ENCODE measurements around the gene MYO1D. TPM values are rescaled to one million over a fixed set of nuclear protein-coding genes. Genes with fewer than 3 reads are reported as not detected.

Gene MYO1D
- total RNA-seq, 1 experiment from 2014 or later = 35.7 TPM

DNA sequence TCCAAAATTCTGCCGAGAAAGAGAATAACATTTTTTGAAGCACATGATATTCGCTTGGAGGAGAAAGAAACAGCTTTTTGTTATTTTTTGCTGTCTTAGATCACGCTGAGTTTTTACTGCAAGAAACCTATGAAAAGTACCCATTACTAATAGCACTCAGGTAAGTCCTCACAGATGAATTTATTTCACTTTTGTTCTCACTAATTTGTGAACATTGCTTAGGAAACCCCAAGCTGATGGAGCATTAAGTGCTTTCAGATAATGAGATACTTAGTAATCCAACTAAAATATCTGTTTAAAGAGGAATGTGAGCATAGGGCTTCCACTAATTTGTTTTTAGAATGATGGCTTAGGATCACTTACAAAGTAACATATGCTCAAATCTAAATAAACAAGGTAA lies 45.7 kb downstream of the MYO1D start:
- no peaks in the 10 kb centered on the region for H3K79me2 ChIP-seq (ENCODE audit: insufficient read depth, low read length)
- TF ChIP-seq EGR1 (IDR thresholded peaks at IDR 0.05; ENCODE audit: low read depth) (no peak), SIN3A (IDR thresholded peaks at IDR 0.05; ENCODE audit: low read depth) (no peak), POLR2AphosphoS5 (IDR thresholded peaks at IDR 0.05; ENCODE audit: low read depth, low read length) (no peak), EZH2phosphoT487 (IDR thresholded peaks at IDR 0.05; ENCODE audit: borderline replicate concordance) (no peak)
- no peaks in the 10 kb centered on the region for H3K4me1 ChIP-seq (ENCODE audit: control insufficient read depth in 1 of 2, insufficient read depth in 2 of 2, low read length in 2 of 2)
- H3K27ac ChIP-seq (ENCODE audit: low read depth, low read length) = no peak overlapping the region
- no peaks in the 10 kb centered on the region for H3K9me3 ChIP-seq (ENCODE audit: control insufficient read depth in 1 of 2, insufficient read depth in 1 of 2, low read depth in 1 of 2, low read length in 2 of 2)
- no peaks in the 10 kb centered on the region; the same call in 1 of the 2 replicates for H4K20me1 ChIP-seq (ENCODE audit: insufficient read depth)
- POLR2A ChIA-PET = no interaction called here
- DNase-seq (ENCODE audit: low read depth, low spot score) (no peak), ATAC-seq (no peak)
- RAD21 ChIA-PET (ENCODE audit: low non-redundant PET in 1 of 2, low total read pairs in 2 of 2, uncharacterized antibody in 2 of 2, unreplicated experiment in 2 of 2) = no interaction called here
- H3K9ac ChIP-seq (ENCODE audit: low read length) = no peak overlapping the region
- no peak overlapping the region for H2AFZ ChIP-seq (ENCODE audit: low read depth, low read length, poor library complexity, severe bottlenecking)
- BruUV-seq (replicated peaks) = no TSS peak
- CTCF ChIA-PET = no interaction called here
- H3K9me2 ChIP-seq (ENCODE audit: insufficient read depth) = no peaks in the 10 kb centered on the region
- no peaks in the 10 kb centered on the region for H3K27me3 ChIP-seq (ENCODE audit: insufficient read depth, low read length)
- H3K4me3 ChIP-seq (replicated peaks in 1 of 2; ENCODE audit: low read depth in 1 of 2, low read length in 2 of 2) = no peak overlapping the region
- intact Hi-C loops (cut with micrococcal nuclease) = no loop called here
- H3K4me2 ChIP-seq (ENCODE audit: low read length) = no peak overlapping the region
- H3K36me3 ChIP-seq (ENCODE audit: control insufficient read depth in 1 of 2, insufficient read depth in 2 of 2, low read length in 2 of 2) = no peaks in the 10 kb centered on the region

DNA sequence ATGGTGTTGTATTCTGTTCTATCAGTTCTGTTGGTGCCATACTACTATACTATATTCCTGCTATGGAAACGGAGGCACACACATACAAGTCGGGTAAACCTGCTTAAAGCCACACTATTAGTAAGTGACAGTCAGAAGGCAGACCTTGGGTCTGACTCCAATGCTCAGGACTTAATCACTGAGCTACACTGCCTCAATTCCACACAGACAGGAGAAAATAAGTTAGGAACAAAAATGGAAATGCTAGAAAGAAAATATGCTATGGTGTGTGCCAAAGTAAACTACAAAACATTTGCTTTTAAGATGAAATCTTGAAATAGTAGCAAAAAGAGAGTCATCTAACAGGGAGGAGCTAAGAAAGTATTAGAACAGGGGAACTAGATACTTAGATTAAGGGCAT lies 48.1 kb downstream of the MYO1D start:
- Histone ChIP-seq H3K4me3 (replicated peaks in 1 of 2; ENCODE audit: low read depth in 1 of 2, low read length in 2 of 2) (no peak overlapping the region), H3K36me3 (ENCODE audit: control insufficient read depth in 1 of 2, insufficient read depth in 2 of 2, low read length in 2 of 2) (no peaks in the 10 kb centered on the region), H3K9me2 (ENCODE audit: insufficient read depth) (no peaks in the 10 kb centered on the region), H3K79me2 (ENCODE audit: insufficient read depth, low read length) (no peaks in the 10 kb centered on the region), H2AFZ (ENCODE audit: low read depth, low read length, poor library complexity, severe bottlenecking) (no peak overlapping the region), H3K4me2 (ENCODE audit: low read length) (no peak overlapping the region), H3K27ac (ENCODE audit: low read depth, low read length) (no peak overlapping the region), H3K9ac (ENCODE audit: low read length) (no peak overlapping the region), H3K27me3 (ENCODE audit: insufficient read depth, low read length) (no peaks in the 10 kb centered on the region), H3K9me3 (ENCODE audit: control insufficient read depth in 1 of 2, insufficient read depth in 1 of 2, low read depth in 1 of 2, low read length in 2 of 2) (no peaks in the 10 kb centered on the region), H3K4me1 (ENCODE audit: control insufficient read depth in 1 of 2, insufficient read depth in 2 of 2, low read length in 2 of 2) (no peaks in the 10 kb centered on the region), H4K20me1 (ENCODE audit: insufficient read depth) (no peaks in the 10 kb centered on the region; the same call in 1 of the 2 replicates)
- POLR2A ChIA-PET = no interaction called here
- intact Hi-C loops (cut with micrococcal nuclease) = no loop called here
- ATAC-seq (no peak), DNase-seq (ENCODE audit: low read depth, low spot score) (no peak)
- CTCF ChIA-PET = no interaction called here
- RAD21 ChIA-PET (ENCODE audit: low non-redundant PET in 1 of 2, low total read pairs in 2 of 2, uncharacterized antibody in 2 of 2, unreplicated experiment in 2 of 2) = no interaction called here
- TF ChIP-seq FOSL1 (IDR thresholded peaks at IDR 0.05; ENCODE audit: low read depth) (no peak), SRF (IDR thresholded peaks at IDR 0.05; ENCODE audit: low read depth) (no peak), RAD21 (IDR thresholded peaks at IDR 0.05; ENCODE audit: low read depth) (no peak), POLR2A (IDR thresholded peaks at IDR 0.05; ENCODE audit: borderline replicate concordance, extremely low read depth, insufficient read depth, insufficient read length) (no peak), ELF1 (IDR thresholded peaks at IDR 0.05; ENCODE audit: borderline replicate concordance, low read depth) (no peak)
- TF ChIP-seq, protein P1, sequence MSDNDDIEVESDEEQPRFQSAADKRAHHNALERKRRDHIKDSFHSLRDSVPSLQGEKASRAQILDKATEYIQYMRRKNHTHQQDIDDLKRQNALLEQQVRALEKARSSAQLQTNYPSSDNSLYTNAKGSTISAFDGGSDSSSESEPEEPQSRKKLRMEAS (IDR thresholded peaks at IDR 0.05) = no peak
- TF ChIP-seq, protein P2, sequence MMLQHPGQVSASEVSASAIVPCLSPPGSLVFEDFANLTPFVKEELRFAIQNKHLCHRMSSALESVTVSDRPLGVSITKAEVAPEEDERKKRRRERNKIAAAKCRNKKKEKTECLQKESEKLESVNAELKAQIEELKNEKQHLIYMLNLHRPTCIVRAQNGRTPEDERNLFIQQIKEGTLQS (IDR thresholded peaks at IDR 0.05) = no peak
- BruUV-seq (replicated peaks) = no TSS peak

All from HCT116 (cell line).